ENCODE results near the gene PDZD4.

GRCh38 chrX:153820601-153821000 is 9.7 kb downstream of the PDZD4 start:
- TF ChIP-seq REST (IDR thresholded peaks at IDR 0.05; ENCODE audit: low read depth): no peak
- no peak for TF ChIP-seq CEBPB (IDR thresholded peaks at IDR 0.05)
- TF ChIP-seq FOXM1 (IDR thresholded peaks at IDR 0.05; ENCODE audit: borderline replicate concordance, low read depth): no peak
- TF ChIP-seq MAX (IDR thresholded peaks at IDR 0.05): no peak
- no peak for TF ChIP-seq ZBTB7A (IDR thresholded peaks at IDR 0.05; ENCODE audit: low read depth)

Measured in Ishikawa (cell line).